ENCODE results near the gene CCDC30. TPM values are rescaled to one million over a fixed set of nuclear protein-coding genes. Genes with fewer than 3 reads are reported as not detected.

The CCDC30 gene
- total and polyA plus RNA-seq, 9 of the 15 experiments (the other 6 are each of a cell fraction or from before 2014, with no cell fraction given), result 0.05 to 0.91 (median 0.24) TPM

DNA sequence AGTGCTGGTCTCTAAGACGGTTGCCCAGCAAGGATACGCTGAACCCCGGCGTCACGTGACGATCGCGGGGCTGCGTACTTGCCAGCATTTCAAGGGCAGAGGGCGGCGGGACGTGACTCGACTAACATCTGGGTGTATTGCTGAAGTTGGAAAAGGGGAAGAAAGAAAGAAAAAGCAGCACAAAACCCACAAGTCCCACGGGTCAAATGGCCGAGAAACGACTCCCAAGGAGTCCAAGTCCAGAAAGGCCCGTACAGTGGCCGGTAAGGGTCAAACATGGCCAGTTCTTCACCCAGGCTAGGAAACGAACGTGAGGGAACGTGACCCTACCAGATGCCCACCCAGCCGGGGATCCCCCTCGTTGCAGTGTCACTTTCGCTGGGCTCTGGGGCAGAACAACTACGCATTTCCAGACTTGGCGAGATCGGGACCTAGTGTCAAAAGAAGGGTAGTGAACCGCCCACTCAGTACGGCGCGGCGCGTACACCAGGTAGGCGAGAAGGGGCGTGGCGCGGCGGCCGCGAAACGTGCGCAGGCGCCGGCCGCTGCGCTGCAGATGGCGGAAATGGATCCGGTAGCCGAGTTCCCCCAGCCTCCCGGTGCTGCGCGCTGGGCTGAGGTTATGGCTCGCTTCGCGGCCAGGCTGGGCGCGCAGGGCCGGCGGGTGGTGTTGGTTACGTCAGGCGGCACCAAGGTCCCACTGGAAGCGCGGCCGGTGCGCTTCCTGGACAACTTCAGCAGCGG lies 6.9 kb upstream of the CCDC30 start, which contains the start of the genes PPCS and ZMYND12 (continued):
- TF ChIP-seq POLR2B (IDR thresholded peaks at IDR 0.05; ENCODE audit: low read depth, partially characterized antibody), result peak; percentile 73
- TF ChIP-seq, protein P1, sequence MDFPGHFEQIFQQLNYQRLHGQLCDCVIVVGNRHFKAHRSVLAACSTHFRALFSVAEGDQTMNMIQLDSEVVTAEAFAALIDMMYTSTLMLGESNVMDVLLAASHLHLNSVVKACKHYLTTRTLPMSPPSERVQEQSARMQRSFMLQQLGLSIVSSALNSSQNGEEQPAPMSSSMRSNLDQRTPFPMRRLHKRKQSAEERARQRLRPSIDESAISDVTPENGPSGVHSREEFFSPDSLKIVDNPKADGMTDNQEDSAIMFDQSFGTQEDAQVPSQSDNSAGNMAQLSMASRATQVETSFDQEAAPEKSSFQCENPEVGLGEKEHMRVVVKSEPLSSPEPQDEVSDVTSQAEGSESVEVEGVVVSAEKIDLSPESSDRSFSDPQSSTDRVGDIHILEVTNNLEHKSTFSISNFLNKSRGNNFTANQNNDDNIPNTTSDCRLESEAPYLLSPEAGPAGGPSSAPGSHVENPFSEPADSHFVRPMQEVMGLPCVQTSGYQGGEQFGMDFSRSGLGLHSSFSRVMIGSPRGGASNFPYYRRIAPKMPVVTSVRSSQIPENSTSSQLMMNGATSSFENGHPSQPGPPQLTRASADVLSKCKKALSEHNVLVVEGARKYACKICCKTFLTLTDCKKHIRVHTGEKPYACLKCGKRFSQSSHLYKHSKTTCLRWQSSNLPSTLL (IDR thresholded peaks at IDR 0.05), result no peak
- TF ChIP-seq, protein P2, sequence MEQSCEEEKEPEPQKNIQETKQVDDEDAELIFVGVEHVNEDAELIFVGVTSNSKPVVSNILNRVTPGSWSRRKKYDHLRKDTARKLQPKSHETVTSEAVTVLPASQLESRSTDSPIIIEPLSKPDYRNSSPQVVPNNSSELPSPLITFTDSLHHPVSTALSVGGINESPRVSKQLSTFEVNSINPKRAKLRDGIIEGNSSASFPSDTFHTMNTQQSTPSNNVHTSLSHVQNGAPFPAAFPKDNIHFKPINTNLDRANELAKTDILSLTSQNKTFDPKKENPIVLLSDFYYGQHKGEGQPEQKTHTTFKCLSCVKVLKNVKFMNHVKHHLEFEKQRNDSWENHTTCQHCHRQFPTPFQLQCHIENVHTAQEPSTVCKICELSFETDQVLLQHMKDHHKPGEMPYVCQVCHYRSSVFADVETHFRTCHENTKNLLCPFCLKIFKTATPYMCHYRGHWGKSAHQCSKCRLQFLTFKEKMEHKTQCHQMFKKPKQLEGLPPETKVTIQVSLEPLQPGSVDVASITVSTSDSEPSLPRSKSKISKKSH (CRISPR knock-in tag; IDR thresholded peaks at IDR 0.05), result no peak
- TF ChIP-seq TAF1 (IDR thresholded peaks at IDR 0.05; ENCODE audit: control insufficient read depth, extremely low read depth, insufficient read depth, low read length, severe bottlenecking), result peak; percentile 65
- TF ChIP-seq, protein P3, sequence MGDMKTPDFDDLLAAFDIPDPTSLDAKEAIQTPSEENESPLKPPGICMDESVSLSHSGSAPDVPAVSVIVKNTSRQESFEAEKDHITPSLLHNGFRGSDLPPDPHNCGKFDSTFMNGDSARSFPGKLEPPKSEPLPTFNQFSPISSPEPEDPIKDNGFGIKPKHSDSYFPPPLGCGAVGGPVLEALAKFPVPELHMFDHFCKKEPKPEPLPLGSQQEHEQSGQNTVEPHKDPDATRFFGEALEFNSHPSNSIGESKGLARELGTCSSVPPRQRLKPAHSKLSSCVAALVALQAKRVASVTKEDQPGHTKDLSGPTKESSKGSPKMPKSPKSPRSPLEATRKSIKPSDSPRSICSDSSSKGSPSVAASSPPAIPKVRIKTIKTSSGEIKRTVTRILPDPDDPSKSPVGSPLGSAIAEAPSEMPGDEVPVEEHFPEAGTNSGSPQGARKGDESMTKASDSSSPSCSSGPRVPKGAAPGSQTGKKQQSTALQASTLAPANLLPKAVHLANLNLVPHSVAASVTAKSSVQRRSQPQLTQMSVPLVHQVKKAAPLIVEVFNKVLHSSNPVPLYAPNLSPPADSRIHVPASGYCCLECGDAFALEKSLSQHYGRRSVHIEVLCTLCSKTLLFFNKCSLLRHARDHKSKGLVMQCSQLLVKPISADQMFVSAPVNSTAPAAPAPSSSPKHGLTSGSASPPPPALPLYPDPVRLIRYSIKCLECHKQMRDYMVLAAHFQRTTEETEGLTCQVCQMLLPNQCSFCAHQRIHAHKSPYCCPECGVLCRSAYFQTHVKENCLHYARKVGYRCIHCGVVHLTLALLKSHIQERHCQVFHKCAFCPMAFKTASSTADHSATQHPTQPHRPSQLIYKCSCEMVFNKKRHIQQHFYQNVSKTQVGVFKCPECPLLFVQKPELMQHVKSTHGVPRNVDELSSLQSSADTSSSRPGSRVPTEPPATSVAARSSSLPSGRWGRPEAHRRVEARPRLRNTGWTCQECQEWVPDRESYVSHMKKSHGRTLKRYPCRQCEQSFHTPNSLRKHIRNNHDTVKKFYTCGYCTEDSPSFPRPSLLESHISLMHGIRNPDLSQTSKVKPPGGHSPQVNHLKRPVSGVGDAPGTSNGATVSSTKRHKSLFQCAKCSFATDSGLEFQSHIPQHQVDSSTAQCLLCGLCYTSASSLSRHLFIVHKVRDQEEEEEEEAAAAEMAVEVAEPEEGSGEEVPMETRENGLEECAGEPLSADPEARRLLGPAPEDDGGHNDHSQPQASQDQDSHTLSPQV (IDR thresholded peaks at IDR 0.05), result peak; percentile 36; the same call in 1 of the 2 replicates
- no peak for TF ChIP-seq CBFA2T2 (conservative IDR thresholded peaks at IDR 0.05)
- TF ChIP-seq RBM39 (optimal IDR thresholded peaks at IDR 0.05; ENCODE audit: low read depth, low read length), result no peak
- TF ChIP-seq SMAD2 (IDR thresholded peaks at IDR 0.05; ENCODE audit: low read depth, low read length), result no peak
- TF ChIP-seq, protein P4, sequence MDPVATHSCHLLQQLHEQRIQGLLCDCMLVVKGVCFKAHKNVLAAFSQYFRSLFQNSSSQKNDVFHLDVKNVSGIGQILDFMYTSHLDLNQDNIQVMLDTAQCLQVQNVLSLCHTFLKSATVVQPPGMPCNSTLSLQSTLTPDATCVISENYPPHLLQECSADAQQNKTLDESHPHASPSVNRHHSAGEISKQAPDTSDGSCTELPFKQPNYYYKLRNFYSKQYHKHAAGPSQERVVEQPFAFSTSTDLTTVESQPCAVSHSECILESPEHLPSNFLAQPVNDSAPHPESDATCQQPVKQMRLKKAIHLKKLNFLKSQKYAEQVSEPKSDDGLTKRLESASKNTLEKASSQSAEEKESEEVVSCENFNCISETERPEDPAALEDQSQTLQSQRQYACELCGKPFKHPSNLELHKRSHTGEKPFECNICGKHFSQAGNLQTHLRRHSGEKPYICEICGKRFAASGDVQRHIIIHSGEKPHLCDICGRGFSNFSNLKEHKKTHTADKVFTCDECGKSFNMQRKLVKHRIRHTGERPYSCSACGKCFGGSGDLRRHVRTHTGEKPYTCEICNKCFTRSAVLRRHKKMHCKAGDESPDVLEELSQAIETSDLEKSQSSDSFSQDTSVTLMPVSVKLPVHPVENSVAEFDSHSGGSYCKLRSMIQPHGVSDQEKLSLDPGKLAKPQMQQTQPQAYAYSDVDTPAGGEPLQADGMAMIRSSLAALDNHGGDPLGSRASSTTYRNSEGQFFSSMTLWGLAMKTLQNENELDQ (CRISPR knock-in tag; IDR thresholded peaks at IDR 0.05; ENCODE audit: borderline replicate concordance), result no peak
- TF ChIP-seq SREBF2 (CRISPR knock-in tag; IDR thresholded peaks at IDR 0.05), result no peak
- TF ChIP-seq TCF7 (IDR thresholded peaks at IDR 0.05; ENCODE audit: borderline replicate concordance), result no peak
- TF ChIP-seq, protein P5, sequence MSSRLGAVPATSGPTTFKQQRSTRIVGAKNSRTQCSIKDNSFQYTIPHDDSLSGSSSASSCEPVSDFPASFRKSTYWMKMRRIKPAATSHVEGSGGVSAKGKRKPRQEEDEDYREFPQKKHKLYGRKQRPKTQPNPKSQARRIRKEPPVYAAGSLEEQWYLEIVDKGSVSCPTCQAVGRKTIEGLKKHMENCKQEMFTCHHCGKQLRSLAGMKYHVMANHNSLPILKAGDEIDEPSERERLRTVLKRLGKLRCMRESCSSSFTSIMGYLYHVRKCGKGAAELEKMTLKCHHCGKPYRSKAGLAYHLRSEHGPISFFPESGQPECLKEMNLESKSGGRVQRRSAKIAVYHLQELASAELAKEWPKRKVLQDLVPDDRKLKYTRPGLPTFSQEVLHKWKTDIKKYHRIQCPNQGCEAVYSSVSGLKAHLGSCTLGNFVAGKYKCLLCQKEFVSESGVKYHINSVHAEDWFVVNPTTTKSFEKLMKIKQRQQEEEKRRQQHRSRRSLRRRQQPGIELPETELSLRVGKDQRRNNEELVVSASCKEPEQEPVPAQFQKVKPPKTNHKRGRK (tag; IDR thresholded peaks at IDR 0.05), result no peak
- TF ChIP-seq PHF8 (IDR thresholded peaks at IDR 0.05; ENCODE audit: borderline replicate concordance, low read length), result peak; percentile 90; the same call in 1 of the 2 replicates
- TF ChIP-seq HNRNPUL1 (IDR thresholded peaks at IDR 0.05; ENCODE audit: low read length), result no peak
- TF ChIP-seq KLF6 (CRISPR knock-in tag; IDR thresholded peaks at IDR 0.05; ENCODE audit: borderline replicate concordance), result no peak
